MCF 10A (cell line): ENCODE measurements around the gene SLC6A15. TPM values are rescaled to one million over a fixed set of nuclear protein-coding genes. Genes with fewer than 3 reads are reported as not detected.

Experiments used
- BruUV-seq: library from RNA; stranded (reverse); fragments of 400-500 nt; replicated peaks from 2 replicates; lab custom pipeline; 2021; lab: Mats Ljungman, UMichigan
- CTCF ChIA-PET: fragments of 300-600 bp; sonication (Branson Sonifier 250); formaldehyde crosslinking; extraction: SDS; loops from one replicate; lab custom pipeline; 2021; ENCODE audit warnings: antibody characterized with exemption, inconsistent platforms; lab: Yijun Ruan, JAX
- POLR2A ChIA-PET: fragments of 300-600, 350-650 bp; sonication (Branson Sonifier 250); formaldehyde crosslinking; extraction: SDS; loops from one replicate; lab custom pipeline; 2020; ENCODE audit warnings: antibody characterized with exemption, inconsistent platforms; lab: Yijun Ruan, JAX
- DNase-seq: peaks from one replicate; pipeline ENCODE4 v3.0.0-alpha.2; 2018; ENCODE audit not compliant: unreplicated experiment
- H3K27ac Mint-ChIP-seq: one replicate; pipeline ENCODE4 v1.8.0; 2022; ENCODE audit warnings: mild to moderate bottlenecking, low read depth, mixed read lengths; ENCODE audit not compliant: unreplicated experiment
- H3K27me3 Mint-ChIP-seq: one replicate; pipeline ENCODE4 v1.8.0; 2022; ENCODE audit warnings: mixed read lengths; ENCODE audit not compliant: insufficient read depth, unreplicated experiment
- H3K36me3 Mint-ChIP-seq: one replicate; pipeline ENCODE4 v1.8.0; 2022; ENCODE audit warnings: mild to moderate bottlenecking, moderate library complexity, mixed read lengths; ENCODE audit not compliant: insufficient read depth, unreplicated experiment
- H3K4me1 Mint-ChIP-seq: one replicate; pipeline ENCODE4 v1.8.0; 2022; ENCODE audit warnings: mixed read lengths; ENCODE audit not compliant: insufficient read depth, unreplicated experiment
- H3K4me3 Mint-ChIP-seq: one replicate; pipeline ENCODE4 v1.8.0; 2022; ENCODE audit warnings: mild to moderate bottlenecking, moderate library complexity, mixed read lengths; ENCODE audit not compliant: unreplicated experiment
- H3K9me3 Mint-ChIP-seq: one replicate; pipeline ENCODE4 v1.8.0; 2022; ENCODE audit warnings: mixed read lengths; ENCODE audit not compliant: unreplicated experiment
- intact Hi-C: fragments of 100-400 bp; cut with micrococcal nuclease; formaldehyde crosslinking; loops from 2 replicates; pipeline ENCODE4 v1.14.1; 2022
- total RNA-seq: library from RNA; stranded (reverse); gene quantifications from 2 replicates; pipeline ENCODE4 v1.2.3, GENCODE V29; 2022
- TF ChIP-seq, protein P1 (sequence below): fragments of 200-600 bp; IDR thresholded peaks from one replicate; pipeline ENCODE4 v1.8.0; 2022; ENCODE audit warnings: antibody characterized with exemption, mild to moderate bottlenecking; ENCODE audit not compliant: unreplicated experiment

SLC6A15 gene
- total RNA-seq, 1 experiment from 2014 or later, result 94.0 TPM

DNA sequence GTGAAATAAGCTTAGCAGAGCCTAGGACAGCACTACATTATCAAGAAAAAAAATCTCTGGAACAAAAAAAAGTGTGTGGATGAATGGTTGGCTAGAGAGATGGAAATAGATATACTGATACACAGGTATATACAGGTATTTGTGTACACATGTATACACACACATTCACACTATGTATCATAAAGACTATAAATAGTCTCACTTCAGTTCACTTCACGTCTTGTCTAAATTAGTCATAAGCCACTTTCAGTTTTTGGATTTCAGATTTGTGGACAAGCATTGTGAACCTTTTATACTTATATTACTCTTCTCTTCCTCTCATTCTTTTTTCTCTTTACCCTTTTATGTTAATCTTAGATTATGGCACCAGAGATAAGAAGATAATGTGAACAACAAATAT is 41.8 kb upstream of the SLC6A15 start:
- H3K36me3 Mint-ChIP-seq, result no peaks in the 10 kb centered on the region
- TF ChIP-seq, protein P1, sequence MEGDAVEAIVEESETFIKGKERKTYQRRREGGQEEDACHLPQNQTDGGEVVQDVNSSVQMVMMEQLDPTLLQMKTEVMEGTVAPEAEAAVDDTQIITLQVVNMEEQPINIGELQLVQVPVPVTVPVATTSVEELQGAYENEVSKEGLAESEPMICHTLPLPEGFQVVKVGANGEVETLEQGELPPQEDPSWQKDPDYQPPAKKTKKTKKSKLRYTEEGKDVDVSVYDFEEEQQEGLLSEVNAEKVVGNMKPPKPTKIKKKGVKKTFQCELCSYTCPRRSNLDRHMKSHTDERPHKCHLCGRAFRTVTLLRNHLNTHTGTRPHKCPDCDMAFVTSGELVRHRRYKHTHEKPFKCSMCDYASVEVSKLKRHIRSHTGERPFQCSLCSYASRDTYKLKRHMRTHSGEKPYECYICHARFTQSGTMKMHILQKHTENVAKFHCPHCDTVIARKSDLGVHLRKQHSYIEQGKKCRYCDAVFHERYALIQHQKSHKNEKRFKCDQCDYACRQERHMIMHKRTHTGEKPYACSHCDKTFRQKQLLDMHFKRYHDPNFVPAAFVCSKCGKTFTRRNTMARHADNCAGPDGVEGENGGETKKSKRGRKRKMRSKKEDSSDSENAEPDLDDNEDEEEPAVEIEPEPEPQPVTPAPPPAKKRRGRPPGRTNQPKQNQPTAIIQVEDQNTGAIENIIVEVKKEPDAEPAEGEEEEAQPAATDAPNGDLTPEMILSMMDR, result no peak
- no peak overlapping the region for H3K27ac Mint-ChIP-seq
- DNase-seq, result no peak
- peaks cover 19% of the 10 kb centered on the region for H3K4me1 Mint-ChIP-seq
- no peaks in the 10 kb centered on the region for H3K27me3 Mint-ChIP-seq
- no peak overlapping the region for H3K4me3 Mint-ChIP-seq
- CTCF ChIA-PET, result no interaction called here
- peaks cover 8% of the 10 kb centered on the region for H3K9me3 Mint-ChIP-seq
- intact Hi-C loops, result no loop called here
- POLR2A ChIA-PET, result no interaction called here
- no TSS peak for BruUV-seq

DNA sequence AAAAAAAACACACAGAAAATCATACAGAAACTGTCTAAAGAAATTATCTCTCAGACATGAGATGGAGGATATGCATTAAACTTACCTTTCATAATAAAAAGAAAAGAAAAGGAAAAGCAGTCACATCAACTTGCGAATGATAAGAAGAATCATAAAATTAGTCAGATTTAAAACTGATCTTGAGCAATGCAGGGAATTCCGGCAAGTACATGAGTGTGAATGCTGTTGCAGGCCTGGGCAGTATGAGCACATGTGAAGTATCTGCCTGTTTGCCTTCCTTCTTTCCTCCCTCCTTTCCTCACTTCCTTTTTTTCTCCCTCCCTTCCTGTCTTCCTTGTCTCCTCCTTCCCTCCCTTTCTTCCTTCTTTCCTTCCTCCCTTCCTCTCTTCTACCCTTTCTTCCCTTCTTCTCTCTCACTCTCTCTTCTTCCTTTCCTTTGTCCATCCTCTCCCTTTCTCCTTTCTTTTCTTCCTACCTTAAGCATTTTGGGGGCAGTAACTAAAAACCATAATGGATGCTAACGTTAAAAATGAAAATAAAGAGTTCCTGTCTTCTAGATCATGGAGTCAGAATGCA is 38.5 kb upstream of the SLC6A15 start:
- Mint-ChIP-seq H3K27ac (peak overlapping the region; percentile 57), H3K27me3 (no peaks in the 10 kb centered on the region), H3K4me3 (no peak overlapping the region), H3K36me3 (no peaks in the 10 kb centered on the region), H3K4me1 (peaks cover 19% of the 10 kb centered on the region), H3K9me3 (peaks cover 8% of the 10 kb centered on the region)
- intact Hi-C loops, result no loop called here
- TF ChIP-seq, protein P1, result no peak
- BruUV-seq, result no TSS peak
- ChIA-PET CTCF (no interaction called here), POLR2A (no interaction called here)
- DNase-seq, result peak; percentile 7

DNA sequence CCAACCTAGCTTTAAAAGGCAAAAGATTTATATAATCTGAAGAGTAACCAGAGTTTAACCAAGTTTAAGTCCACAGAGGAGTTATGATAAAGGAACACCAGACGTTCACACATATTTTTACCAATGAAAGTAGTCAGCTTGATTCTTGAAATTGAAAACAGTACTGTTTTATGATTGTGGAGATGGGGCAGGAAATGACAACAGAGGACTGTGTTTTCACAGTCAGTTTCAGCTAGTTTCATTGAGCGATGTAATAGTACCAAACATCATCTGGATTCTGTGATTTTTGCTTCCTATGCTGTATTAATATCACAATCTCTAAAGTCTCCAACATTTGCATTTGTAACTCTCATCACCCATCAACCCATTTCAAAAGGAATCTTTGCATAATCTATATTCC is 34.2 kb upstream of the SLC6A15 start:
- Mint-ChIP-seq H3K9me3 (peaks cover 8% of the 10 kb centered on the region), H3K4me3 (no peak overlapping the region), H3K4me1 (peaks cover 10% of the 10 kb centered on the region), H3K27ac (no peak overlapping the region), H3K27me3 (no peaks in the 10 kb centered on the region), H3K36me3 (no peaks in the 10 kb centered on the region)
- ChIA-PET POLR2A (interaction anchor here (0.6 to 1.7 kb wide), 3 partner anchors 33 to 96 kb away, joined by 3 to 4 read pairs (median 4); partner anchors contain the start of gene SLC6A15), CTCF (interaction anchor here (0.6 kb wide), 1 partner anchor 8 kb away, joined by 3 read pairs; no protein-coding TSS in a partner anchor)
- intact Hi-C loops, result no loop called here
- TF ChIP-seq, protein P1, result no peak
- BruUV-seq, result no TSS peak
- no peak for DNase-seq

DNA sequence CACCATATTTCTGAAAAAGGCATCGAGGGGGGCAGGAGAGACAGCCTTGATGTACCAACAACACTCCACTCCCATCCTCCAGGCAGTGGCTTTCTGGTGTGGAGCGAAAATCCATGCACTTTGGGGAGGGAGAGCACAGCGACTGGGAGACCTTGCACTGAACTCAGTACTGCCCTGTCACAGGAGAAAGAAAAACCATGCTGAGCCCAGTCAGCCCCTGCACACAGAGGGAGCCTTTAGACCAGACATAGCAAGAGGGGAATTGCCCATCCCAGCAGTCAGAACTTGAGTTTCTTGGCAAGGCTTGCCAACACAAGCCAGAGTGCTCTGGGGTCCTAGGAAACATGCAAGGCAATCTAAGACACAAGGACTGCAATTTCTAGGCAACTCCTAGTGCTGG is 24.8 kb upstream of the SLC6A15 start:
- H3K27me3 Mint-ChIP-seq, result no peaks in the 10 kb centered on the region
- H3K4me1 Mint-ChIP-seq, result no peaks in the 10 kb centered on the region
- H3K4me3 Mint-ChIP-seq, result no peak overlapping the region
- H3K9me3 Mint-ChIP-seq, result no peaks in the 10 kb centered on the region
- no TSS peak for BruUV-seq
- no peak for DNase-seq
- TF ChIP-seq, protein P1, result no peak
- ChIA-PET CTCF (no interaction called here), POLR2A (no interaction called here)
- intact Hi-C loops, result no loop called here
- H3K27ac Mint-ChIP-seq, result no peak overlapping the region
- H3K36me3 Mint-ChIP-seq, result no peaks in the 10 kb centered on the region
